Measurements from ENCODE around the gene ARMH4. TPM values are rescaled to one million over a fixed set of nuclear protein-coding genes. Genes with fewer than 3 reads are reported as not detected.

Gene ARMH4
- total RNA-seq, 1 experiment from 2014 or later: 42.6 TPM

- no peak overlapping the region for H4K5ac ChIP-seq (ENCODE audit: insufficient read length, low read depth, low read length)
- WGBS (ENCODE audit: extremely low coverage, insufficient read length, low lambda C conversion rate): no CpG with 5 or more reads among the region's 5 CpGs
- H2BK5ac ChIP-seq (ENCODE audit: insufficient read length, low read length): no peak overlapping the region
- H3K14ac ChIP-seq (ENCODE audit: insufficient read depth, low read length): no peak overlapping the region
- Mint-ChIP-seq H3K4me1 (peaks cover 6 to 8% of the 10 kb centered on the region in 2 experiments; a peak in 3 of 4 replicates), H3K9me3 (no peaks in the 10 kb centered on the region), H3K36me3 (ENCODE audit: insufficient read depth in 1 of 3, low read depth in 3 of 3) (no peaks in the 10 kb centered on the region), H3K27me3 (ENCODE audit: low read depth) (no peaks in the 10 kb centered on the region), H3K4me3 (no peak overlapping the region), H3K27ac (no peak overlapping the region)
- H2BK15ac ChIP-seq (ENCODE audit: low read depth, low read length): no peak overlapping the region
- no peak overlapping the region for H3K4ac ChIP-seq (ENCODE audit: low read depth, low read length)
- no peak overlapping the region for H3K9ac ChIP-seq (ENCODE audit: extremely low read depth, insufficient read length, low read length)
- H3K23me2 ChIP-seq (ENCODE audit: insufficient read length, low read depth, low read length, poor library complexity, severe bottlenecking): no peaks in the 10 kb centered on the region
- H2AK5ac ChIP-seq (ENCODE audit: insufficient read length, low read length): no peak overlapping the region
- H3K79me2 ChIP-seq (ENCODE audit: insufficient read depth, low read length): no peaks in the 10 kb centered on the region
- H3K27me3 ChIP-seq (ENCODE audit: insufficient read depth, low read length): no peaks in the 10 kb centered on the region
- no peak overlapping the region for H2AFZ ChIP-seq (ENCODE audit: low read length)
- H4K20me1 ChIP-seq (ENCODE audit: control insufficient read depth, insufficient read depth, insufficient read length): no peaks in the 10 kb centered on the region
- no peak for DNase-seq
- no peak overlapping the region for H4K91ac ChIP-seq (ENCODE audit: insufficient read length, low read depth, low read length)
- H3K79me1 ChIP-seq (ENCODE audit: insufficient read depth, low read depth, low read length, poor library complexity, severe bottlenecking): no peaks in the 10 kb centered on the region
- H2BK20ac ChIP-seq (ENCODE audit: low read depth, low read length, poor library complexity, severe bottlenecking): no peak overlapping the region
- no peaks in the 10 kb centered on the region for H3K9me3 ChIP-seq (ENCODE audit: control insufficient read depth, low read depth, low read length)
- no peak overlapping the region for H3T11ph ChIP-seq (ENCODE audit: low read length)
- H3K27ac ChIP-seq (ENCODE audit: insufficient read length, low read depth, low read length): no peak overlapping the region
- no peak overlapping the region for H2BK120ac ChIP-seq (ENCODE audit: low read depth, low read length, poor library complexity, severe bottlenecking)
- no peak overlapping the region for H3K23ac ChIP-seq (ENCODE audit: insufficient read length, low read depth, low read length)
- H3K18ac ChIP-seq (ENCODE audit: insufficient read length, low read depth, low read length): no peak overlapping the region
- no peak overlapping the region for H3K56ac ChIP-seq (ENCODE audit: insufficient read length, low read depth, low read length)
- no peak for TF ChIP-seq CTCF (conservative IDR thresholded peaks at IDR 0.05)
- H3K4me1 ChIP-seq (ENCODE audit: insufficient read depth, low read length): no peaks in the 10 kb centered on the region; the same call in 1 of the 2 replicates
- no peak overlapping the region for H3K4me2 ChIP-seq (ENCODE audit: insufficient read depth, insufficient read length, low read length)
- H2BK12ac ChIP-seq (ENCODE audit: insufficient read length, low read depth, low read length): no peak overlapping the region
- no peak overlapping the region for H4K8ac ChIP-seq (replicated peaks; ENCODE audit: insufficient read length, low read depth, low read length)
These were observed 163.6 kb downstream of the ARMH4 start for GRCh38 chr14:57988445-57988844.

All from H9 (cell line).